NCI-H1048 (cell line): Measurements from ENCODE around the gene TOMM20L.
"Not testable (repeated sequence)": the region's sequence is repeated elsewhere in the genome, so short reads cannot be mapped to it uniquely, and the experiment has no call there.

Source experiments
- DNase-seq: peaks from one replicate; lab custom pipeline; 2025; lab: John Stamatoyannopoulos, UW

Gene TOMM20L

DNA sequence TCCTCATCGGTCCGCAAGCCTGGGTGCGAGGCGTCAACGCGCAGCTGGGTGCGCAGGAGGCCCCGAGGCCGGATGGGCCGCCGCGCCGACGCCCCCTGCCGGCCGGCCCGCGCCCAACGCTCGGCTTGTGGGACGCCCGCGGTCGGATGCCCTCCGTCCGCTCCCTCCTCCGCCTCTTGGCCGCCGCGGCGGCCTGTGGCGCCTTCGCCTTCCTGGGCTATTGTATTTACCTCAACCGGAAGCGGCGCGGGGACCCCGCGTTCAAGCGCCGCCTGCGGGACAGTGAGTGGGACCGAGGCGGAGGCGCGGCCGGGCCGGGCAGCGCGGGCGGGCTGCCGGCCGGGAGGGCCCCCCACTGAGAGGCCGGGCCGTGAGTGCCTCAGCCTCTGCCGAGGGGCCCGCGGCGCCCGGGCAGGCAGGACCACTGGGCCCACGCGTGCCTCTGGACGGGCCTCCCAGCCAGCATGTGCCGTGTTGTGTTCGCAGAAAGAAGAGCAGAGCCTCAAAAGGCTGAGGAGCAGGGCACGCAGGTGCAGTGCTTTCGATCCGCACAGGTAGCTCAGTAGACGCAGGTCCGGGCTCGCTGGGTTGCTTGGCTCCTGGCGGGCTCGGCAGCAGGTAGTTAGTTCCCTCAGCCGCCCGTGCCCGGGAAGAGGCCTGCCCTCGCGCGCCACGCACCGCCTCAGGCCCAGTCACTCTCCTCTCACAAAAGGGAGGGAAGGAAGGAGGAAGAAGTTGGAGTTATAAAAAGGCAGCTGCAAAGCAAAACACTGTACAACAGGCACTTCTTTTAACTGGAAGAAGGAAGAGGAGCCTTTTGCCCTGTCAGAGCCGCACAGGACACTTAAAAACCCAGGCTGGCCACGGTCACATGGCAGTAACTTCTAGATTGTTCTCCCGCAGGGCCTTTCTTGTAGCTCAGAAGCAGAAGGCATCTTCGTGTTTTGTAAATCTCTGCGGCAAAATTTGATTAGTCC is at the start of gene TOMM20L:
Gene TOMM20L, plus strand, starts transcription at position 119 of the 977 bp plus-strand sequence. Its CDS starts 28 bp downstream, at position 147.
- DNase-seq = peak; percentile 31

DNA sequence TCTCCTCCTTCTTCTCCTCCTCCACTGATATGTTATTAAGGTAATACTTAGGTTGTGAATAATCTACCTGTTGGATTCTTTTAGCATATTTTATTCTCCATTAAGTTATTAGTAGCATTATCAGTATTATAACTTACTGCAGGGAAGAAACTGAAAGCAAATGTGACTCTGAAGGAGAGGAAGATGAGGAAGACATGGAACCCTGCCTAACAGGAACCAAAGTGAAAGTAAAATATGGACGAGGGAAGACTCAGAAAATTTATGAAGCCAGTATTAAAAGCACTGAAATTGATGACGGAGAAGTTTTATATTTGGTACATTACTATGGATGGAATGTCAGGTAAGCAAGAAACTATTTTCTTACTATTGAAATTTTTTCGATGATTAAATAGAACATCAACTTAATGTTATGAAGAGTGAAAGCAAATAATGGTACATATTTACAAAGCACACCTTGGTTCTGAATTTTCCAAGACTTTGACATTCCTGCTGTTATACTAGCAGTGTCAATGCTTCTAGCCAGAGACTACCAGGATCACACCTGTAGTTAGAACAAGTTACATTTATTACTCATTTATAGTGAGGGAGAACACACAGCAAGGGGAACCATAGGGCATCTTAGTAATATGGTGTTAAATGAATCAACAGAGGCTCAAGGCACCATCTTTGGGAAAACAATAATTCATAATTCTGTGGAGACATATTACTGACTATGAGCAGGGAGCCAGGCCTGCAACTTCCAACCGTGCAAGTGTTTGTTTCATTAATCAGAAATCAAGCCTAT is 42.0 kb upstream of the TOMM20L start:
- no peak for DNase-seq

- no peak for DNase-seq
Measured at GRCh38 chr14:58354808-58355207, 40.9 kb upstream of the TOMM20L start.

- DNase-seq = no peak
Measured at GRCh38 chr14:58356268-58356667, 39.5 kb upstream of the TOMM20L start.

DNA sequence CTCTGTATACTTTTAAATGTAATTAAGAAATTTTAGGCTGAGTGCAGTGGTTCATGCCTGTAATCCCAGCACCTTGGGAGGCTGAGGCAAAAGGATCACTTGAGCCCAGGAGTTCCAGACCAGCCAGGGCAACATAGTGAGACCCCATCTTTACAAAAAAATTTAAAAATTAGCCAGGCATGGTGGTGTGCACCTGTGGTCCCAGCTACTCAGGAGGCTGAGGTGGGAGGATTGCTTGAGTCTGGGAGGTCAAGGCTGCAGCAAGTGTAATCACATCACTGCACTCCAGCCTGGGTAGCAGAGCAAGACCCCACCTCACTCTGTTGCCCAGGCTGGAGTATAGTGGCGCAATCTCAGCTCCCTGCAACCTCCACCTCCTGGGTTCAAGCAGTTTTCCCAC is 33.5 kb upstream of the TOMM20L start:
- DNase-seq = not testable (repeated sequence)

- no peak for DNase-seq
Measured at GRCh38 chr14:58362798-58363412, 32.8 kb upstream of the TOMM20L start.

- DNase-seq = no peak
Measured at GRCh38 chr14:58364316-58364715, 31.4 kb upstream of the TOMM20L start.

DNA sequence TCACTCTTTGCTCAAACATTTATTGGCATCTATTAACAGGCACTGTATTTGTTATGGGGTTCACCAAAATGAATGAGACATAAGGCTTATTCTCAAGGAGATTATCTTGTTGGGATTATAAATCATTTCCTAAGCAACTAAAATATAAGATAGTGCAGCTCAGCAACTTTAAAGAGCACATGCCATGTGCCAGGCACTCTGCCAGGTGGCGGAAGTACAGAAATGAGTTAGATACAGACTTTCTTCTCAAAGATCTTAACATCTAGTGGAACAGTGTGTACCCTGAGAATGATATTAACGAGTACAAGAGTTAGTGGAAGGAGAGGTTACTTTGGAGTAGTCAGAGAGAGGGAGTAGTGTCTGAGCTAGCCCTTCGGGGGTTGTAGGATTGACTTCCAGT is 28.4 kb upstream of the TOMM20L start:
- no peak for DNase-seq

DNA sequence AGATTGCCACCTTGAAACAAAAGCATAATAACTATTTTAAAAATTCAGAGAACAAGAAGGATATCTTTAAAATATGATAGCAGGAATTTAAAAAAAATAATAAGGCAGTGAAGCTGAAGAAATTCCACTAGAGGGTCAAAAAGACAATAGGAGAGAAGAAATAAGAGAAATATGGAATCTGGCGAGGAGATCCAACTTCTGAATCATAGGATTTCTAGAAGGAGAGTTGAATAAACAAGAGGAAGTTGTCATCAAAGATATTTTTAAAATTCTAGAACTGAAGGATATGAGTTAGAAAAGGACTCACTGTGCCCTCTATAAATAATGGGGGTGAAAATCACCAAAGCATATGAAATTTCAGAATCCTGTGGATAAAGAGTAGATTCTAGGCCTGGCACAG is 26.8 kb upstream of the TOMM20L start:
- DNase-seq = no peak

DNA sequence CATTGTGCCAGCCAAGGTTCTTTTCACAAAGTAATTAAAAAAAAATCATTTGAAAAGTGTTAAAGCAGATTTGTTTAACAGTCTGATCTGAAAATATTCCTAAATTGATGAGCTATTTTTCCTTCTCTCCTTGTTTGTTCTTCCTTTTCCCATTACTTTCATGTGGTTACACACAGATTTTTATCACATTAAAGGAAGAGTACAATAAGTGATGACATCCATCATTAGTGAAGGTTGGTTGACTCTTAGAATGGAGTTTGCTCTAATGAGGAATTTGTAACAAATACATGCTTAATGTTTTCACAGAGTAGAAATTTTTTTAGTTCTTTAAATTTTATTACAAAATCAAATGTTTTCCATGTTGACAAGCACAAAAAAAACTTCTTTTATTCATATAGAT is 18.9 kb upstream of the TOMM20L start:
- no peak for DNase-seq

DNA sequence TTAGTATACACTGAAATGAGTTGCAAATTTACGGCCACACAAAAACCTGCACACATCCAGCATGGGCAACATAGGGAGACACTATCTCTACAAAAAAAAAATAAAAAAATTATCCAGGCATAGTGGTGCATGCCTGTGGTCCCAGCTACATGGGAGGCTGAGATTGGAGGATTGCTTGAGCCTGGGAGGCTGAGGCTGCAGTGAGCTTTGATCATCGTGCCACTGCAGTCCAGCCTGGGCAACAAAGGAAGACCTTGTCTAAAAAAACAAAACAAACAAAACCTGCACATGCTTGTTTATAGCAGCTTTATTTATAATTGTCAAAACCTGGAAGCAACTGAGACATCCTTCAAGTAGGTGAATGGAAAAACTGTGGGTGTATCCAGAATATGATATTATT is 4.9 kb upstream of the TOMM20L start:
- no peak for DNase-seq

DNA sequence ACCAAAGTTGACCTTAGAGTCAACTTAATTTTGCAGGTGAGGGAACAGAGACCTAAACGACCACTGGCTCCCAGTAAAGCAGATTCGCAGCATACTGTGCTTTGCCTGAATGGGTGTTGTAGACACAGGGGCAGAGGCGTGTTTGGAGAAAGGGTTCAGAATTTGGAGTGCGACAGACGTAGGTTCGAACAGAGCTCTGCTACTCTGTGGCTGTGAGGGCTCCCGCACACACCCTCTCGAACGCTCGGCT is 243 bp upstream of the TOMM20L start:
- no peak for DNase-seq

DNA sequence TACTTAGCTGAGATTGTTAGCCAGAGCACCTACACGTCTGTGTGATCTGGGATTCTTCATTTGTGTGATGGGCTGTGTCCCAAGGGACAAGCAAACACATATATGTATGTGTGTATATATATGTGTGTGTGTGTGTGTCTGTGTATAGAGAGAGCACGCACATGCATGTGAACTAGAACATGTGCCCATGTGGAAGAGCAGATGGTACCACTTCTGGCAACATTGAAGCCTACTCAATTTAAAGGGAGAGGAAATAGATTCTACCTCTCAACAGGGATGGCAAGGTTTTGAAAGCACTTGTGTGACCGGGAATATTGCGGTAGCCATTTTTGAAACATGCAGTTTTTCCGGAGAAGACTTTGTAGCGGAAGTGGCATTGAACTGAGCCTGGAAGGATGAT is 1.4 kb downstream of the TOMM20L start:
- DNase-seq = no peak

GRCh38 chr14:58398495-58398894 is 2.8 kb downstream of the TOMM20L start:
- DNase-seq = no peak

- no peak for DNase-seq
Measured at GRCh38 chr14:58398895-58399294, 3.2 kb downstream of the TOMM20L start.

DNA sequence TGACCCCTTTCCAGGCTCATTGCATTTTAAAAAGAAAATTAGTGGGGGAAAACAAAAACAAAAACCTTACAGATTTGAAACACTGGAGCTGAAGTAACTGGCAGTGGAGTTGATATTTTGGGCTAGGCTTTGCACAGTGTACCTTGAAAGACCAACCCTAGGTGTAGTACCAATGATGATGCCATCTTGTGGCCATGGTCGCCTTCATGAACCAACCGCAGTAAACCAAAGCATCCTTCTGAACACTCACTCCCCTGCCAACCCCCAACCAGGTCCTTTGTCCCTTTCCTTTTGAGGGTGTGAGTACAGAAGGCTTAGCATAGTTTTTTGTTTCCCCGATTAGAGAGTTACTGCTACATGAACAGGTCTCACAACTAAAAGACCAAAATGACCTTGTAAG is 5.9 kb downstream of the TOMM20L start:
- DNase-seq = no peak

GRCh38 chr14:58408681-58409215 is 13.0 kb downstream of the TOMM20L start:
- DNase-seq = no peak

DNA sequence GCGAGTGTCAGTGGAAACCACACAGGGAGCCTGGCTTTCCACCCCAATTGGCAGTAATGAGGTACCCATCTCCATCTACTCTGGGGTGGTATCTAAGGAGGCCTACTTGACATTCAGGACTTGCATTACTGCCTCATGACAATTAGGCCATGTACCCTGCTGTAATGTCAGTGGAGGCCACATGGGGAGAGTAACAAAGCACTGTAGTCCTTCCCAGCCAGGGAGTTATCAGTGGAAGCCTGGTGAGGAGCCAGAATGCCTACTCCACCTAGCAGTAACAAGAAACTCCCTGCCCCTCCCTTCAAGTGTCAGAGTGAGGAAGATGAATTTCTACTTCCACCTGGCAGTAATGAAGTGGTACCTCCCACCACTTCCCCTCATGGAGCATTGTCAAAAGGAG is 19.1 kb downstream of the TOMM20L start:
- no peak for DNase-seq

DNA sequence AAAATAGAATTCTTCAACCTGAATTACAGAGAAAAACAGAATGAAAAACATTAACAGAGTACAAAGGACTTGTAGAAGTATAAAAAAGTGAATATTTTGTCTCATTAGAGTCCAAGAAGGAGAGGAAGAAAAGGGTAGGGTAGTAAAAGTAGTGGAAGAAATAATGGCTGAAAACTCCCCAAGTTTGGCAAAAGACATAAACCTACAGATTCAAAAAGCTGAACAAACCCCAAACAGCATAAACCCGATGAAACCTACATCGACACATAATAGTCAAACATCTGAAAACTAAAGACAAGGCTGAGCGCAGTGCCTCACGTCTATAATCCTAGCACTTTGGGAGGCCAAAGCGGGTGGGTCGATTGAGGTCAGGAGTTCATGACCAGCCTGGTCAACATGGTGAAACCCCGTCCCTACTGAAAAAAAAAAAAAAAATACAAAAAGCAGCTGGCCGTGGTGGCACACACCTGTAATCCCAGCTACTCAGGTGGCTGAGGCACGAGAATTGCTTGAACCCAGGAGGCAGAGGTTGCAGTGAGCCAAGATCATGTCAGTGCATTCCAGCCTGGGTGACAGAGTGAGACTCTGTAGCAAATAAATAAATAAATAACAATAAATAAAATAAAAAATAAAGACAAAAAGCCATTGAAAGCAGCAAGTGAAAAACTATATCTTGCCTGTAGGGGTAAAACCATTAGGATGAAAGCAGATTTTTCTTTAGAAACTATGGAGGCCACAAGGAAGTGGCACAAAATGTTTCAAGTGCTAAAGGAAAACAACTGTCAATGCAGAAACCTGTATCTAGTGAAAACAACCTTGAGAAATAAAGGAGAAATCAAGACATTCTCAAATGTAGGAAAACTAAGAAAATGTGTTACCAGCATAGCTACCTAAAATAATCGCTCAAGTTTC is 20.2 kb downstream of the TOMM20L start:
- no peak for DNase-seq

GRCh38 chr14:58416934-58417333 is 21.2 kb downstream of the TOMM20L start:
- DNase-seq = not testable (repeated sequence)

DNA sequence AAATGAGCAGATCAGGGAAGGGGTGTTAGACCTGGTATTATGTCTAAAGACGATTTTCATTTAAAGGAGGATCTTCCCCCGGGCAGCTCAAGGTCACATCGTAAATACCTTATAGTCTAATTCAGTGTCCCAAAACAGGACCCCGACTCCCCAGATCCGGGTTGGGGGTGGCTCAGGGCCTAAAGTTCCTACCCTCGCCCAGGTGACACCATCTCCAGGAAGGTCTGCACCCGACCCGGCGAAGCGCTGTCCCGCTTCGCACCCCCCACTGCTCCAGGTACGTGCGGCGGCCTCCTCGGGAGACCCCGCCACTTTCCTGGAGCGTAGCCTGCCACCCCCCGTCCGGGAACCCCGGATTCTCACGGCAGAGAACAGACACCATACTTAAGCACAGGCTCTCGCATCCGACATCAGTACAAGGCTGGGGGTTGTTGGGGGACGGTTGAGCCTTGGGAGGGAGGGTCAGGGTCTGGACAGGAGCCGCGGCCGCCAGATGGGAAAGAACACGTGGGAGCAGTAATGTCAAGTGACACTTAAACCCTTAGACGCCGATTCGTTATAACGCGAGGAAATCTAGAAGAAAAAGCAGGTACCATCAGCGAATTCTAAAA is 31.0 kb downstream of the TOMM20L start:
- no peak for DNase-seq
